Inferior parietal cortex (tissue), 1 donor: ENCODE measurements around the gene TNS3.

Source experiments
- DNase-seq: peaks from one replicate; pipeline ENCODE4 v3.0.0-alpha.2; 2016; ENCODE audit errors: extremely low spot score

The TNS3 gene

DNA sequence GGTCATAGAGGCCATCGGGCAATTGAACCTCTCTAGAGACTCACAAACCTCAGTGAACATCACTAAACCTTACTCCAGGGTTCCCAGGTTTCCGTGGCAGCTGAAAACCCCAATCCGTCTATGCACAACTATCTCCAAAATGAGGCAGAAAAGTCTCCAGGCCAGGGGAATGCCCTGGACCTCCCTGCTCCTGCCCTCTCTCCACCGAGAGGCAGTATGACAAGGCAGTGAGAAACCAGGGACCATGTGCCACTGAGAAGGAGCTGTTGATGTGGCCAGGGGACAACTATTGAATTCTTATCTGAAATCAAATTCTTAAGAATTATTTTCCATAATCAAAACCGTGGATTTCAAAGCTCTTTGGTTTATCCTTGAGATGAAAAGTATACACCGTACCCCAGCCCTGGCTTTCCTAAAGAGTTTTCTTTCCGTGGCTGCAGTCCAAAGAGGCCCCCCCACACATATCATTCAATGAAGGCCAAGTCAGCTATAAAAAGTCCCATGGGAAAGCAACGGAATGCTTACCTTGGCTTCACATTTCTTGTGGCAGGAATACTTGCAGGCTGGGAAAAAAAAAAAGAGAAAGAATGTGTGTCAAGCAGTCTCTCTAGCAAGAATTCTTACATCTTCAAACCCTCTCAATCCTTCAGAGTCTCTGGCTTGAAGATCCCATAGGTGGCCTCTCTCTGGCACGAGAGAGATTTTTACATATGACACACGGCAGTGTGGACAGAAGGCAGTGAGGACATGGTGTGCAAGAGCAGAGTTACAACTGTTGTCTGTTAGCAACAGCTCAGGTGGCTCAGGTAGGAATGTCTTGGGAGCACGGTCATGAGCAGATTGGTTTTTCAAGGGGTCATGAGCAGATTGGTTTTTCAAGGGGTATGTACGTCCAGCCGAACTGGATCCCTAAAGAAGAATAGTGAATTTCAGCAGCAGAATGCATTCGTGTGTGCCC, 75.2 kb downstream of the TNS3 start:
- no peak for DNase-seq

DNA sequence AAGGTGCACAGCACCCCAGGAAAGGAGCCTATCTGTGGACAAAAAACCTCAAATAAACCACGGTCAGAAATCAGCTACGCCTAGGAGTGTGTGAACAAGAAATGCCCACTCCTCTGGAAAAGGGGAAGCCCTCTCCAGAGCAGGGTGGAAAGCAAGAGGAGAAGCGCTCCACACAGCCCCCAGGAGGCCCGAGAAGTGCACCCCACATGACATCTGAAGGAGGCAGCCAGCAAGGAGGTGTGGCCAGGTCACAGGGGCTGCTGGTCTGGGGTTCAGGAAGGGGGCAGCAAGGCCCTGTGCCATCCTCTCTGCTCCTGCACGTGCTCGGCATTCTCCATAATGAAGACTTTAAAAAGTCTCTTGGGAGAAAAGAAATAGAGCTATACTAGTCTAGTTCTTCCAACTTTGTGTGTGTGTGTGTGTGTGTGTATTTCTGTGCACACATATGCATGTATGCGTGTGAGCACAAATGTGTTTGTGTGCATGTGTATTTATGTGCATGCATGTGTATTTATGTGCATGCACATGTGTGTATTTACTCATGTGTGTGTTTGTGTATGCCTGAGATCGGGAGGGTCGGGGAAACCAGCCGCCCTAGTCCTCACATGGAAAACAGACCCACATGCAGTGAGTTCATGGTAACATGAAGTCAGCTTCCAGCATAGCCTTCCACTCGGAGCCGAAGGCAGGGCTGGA, 76.5 kb downstream of the TNS3 start:
- no peak for DNase-seq

DNA sequence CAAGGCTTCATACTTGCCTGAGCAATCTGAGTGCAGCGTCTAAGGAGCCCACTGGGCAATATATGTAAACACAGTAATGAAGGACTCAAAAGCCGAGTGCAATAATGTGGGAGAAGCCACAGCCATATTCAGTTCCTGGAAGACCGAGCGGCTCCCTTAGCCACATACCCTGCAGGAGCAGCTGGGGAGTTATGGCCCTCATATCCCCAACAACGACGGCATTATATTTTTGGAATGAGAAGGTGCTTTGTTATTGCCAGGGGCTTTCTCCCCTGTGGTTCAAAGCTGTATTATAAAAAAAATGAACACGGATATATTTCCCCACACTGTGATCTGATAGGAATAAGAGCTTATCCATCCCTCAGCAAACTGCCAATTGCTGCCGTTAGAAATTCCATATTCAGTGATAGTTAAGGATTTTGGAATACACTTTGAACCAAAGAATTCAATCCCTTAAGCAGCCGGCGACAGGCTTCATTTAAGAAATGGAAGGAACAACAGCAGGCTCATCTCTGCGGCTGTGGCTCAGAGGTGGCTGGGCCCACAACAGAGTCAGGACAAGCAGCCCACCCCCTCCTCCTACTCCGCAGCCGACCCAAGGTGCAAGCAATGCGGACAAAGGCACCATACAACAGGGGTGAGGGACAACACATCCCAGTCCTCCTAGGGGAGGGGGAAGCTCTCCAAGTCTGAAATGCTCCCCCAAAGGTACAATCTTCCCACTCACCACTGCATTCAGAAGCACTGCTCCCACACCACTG, 77.2 kb downstream of the TNS3 start:
- DNase-seq: no peak

DNA sequence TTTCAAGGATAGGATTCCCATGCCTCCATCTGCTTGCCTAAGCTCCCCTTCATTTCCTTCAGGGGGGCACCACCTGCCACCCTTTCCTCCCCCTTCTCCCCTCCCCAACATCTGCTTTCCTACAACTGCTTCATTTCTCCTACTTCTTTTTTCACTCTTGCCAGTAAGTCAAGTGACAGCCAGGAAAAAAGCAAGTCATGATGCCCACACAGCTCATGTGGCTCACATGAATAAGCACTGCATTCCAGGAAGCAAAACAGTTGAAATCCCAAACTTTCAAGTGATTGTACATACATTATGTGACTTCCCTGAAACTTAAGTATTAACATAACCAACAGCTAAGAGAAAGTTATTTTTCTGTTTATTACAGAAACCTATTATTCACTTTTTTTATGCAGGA, 78.6 kb downstream of the TNS3 start:
- peak; percentile 28 for DNase-seq

DNA sequence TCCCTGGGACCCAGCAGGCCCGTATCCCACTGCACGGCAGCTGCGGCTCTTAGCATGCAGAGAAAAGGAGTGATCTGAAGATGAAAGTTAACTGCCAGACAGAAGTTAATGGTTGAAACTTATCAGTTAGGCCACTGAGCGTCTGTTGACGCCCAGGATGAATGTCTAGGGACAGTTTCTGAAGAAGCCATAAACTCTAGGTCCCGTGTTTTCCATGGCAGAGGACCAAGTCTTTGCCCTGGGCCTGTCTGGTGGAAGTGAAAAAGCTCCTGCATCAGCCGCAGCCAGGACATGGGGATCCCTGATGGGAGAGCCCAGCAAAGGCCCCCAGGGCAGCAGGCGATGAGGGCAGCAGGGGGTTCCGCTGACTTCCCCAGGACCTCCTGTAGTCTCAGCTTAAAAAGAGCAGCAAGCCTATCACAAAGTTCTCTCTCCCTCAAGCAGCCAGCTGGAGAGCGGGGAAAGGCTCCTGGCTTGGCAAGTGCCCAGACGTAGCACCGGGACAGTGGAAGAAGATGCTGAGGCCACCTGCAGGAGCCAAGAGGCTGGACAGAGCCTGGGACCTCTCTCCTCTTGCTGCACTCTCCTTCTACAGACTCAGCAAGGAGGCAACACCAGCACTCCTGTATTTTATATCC, 79.6 kb downstream of the TNS3 start:
- no peak for DNase-seq

- DNase-seq: no peak
These were observed 80.5 kb downstream of the TNS3 start for GRCh38 chr7:47501406-47501805.

- DNase-seq: no peak
These were observed 81.8 kb downstream of the TNS3 start for GRCh38 chr7:47500103-47500563.

DNA sequence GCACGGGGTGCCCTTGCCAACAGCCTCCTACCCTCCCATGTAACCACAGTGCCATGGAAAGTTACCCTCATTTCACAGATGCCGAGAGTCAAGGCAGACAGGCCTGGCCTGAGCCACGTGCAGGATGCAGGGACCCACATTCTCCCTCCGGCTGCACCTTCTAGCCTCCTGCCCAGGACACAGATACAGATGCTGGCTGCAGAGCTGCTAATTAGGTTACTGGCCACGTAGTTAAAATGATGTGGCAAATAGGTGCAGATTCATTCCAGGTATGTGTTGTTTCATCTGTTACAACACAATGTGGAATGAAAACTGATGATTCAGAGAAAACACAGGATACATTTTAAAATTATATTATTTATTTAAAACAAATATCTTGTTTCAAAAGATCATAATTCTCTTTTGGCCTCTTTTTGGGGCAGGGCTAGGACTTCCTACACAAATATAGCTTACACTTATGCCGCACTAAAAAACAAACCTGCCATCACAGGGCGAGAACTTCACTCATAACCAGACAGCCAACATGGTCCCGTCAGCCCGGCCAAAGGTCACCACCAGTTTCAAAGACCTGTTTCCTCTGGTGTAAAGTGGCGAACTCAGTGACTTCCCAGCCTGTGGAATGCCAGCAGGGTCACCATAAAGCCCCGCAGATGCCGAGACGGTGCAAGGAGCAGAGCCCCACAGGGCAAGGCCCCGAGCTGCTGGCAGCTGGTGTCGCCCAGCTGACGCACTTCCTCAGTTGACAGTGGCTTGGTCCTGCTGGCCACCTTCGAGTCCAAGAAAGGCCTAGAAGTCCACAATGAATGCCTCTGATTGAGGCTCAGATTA, 83.5 kb downstream of the TNS3 start:
- DNase-seq: no peak

GRCh38 chr7:47497367-47498096, 84.4 kb downstream of the TNS3 start:
- DNase-seq: no peak

- no peak for DNase-seq
These were observed 85.2 kb downstream of the TNS3 start for GRCh38 chr7:47496666-47497065.

GRCh38 chr7:47496056-47496665, 85.8 kb downstream of the TNS3 start:
- no peak for DNase-seq

GRCh38 chr7:47493976-47494911, 87.7 kb downstream of the TNS3 start:
- peak; percentile 20 for DNase-seq

DNA sequence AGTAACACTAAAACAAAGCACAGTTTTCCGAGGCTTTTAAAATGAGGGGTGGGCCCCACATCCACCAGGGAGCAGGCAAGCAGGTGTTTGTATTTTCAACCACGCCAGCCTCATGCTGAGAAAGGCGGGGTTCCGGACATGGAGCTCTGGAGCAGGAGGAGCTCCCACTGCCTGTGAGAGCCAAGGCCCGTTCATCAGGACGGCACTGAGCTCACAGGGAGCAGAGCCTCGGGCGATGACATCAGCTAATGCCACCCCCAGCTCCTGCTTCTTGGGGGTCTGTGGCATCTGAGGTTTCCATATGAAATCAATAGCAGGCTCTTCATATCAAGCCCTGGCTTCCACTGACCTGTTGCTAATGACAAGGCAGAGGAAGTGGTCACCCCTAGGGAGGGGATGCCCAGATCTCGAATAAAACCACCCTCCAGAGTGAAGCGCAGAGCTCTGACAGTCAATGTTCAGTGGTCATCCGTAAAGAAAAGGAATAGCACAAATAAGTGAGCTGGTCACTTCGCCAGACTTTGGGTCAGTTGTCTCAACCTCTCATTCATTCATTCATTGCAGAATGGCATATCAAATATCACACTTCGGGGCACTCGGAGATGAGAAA, 89.1 kb downstream of the TNS3 start:
- DNase-seq: no peak

DNA sequence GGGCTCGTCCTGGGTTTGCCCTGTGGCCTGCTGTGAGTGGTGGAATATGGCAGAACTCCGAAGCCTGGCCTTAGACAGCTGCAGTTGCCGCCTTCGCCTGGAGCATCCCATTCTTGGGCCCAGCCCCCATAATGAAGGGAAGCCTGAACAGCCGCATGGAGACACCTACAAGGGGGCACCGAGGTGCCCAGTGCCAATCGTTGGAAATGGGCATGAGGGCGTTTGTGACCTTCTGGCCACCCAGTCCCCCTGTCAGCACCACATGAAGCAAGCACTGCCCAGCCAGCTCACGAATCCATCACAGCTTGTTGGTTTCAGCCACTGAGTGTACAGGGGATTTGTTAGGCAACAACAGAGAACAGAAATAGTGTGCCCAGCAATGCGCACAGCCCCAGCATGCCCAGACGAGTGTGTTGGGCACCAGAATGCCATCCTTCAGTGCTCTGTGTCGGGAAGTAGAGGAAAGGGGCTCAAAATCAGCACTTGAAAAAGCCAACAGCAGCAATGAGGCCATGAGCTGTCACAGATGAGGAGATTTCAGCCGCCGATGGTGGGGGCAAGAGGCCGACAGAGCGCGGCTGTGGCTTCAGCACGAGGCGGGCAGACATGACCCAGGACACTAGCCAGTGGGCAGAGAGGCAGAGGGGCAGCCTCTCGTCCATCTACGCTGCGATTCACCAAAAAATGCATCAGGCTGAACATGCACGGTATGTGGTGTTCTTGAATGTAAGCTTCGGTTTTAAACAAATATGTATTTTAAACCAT, 91.2 kb downstream of the TNS3 start:
- no peak for DNase-seq

DNA sequence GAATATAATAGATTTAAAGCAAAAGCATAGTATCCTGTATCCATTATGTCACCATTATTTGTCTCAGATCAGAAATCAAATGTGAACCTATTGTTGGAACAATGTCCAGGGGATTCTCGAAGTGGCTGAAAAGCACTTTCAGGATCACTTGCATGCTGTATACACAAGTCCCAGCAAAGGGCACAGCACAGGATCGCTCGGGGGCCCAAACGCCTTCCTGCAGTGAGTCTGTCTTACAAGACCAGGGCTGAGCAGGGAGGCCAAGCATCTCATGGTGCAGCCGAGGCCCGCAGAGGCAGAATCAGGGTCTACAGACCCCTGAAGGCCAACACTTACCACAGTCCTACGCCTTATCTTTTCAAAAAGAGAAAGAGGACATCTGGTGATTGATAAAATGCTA, 92.3 kb downstream of the TNS3 start:
- DNase-seq: no peak

- no peak for DNase-seq
These were observed 93.0 kb downstream of the TNS3 start for GRCh38 chr7:47488969-47489342.

DNA sequence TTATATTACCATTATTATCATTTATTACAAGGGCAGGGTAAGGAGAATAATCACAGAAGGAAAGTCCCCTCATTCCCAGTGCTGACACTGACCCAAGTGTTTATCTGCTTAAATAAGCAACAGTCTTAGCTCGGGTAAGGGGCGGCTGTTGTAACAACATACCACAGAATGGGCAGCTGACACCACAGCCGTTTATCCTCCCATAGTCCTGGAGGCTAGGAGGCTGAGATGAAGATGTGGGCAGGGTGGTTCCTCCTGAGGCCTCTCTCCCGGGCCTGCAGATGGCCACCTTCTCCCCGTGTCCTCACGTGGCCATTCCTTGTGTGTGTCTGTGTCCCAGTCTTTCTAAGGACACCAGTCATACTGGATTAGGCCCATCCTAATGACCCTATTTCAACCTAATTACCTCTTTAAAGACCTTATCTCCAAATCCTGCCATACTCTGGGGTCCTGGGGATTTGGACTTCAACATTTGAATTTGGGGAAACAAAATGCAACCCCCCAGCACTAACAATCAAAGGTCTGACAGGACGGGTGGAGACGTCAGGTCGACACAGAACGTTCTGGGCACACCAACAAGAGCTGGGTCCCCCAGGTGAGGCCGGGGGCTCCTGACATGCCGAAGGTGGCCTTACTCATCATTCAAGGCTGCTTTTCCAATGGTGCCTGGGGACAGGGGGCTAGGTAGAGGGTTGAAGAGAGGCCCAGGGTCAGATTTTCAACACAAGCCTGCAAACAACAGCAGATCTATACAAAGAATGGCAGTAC, 93.5 kb downstream of the TNS3 start:
- DNase-seq: no peak
